K562 (cell line): ENCODE data around the gene GGT6. TPM values are rescaled to one million over a fixed set of nuclear protein-coding genes. Genes with fewer than 3 reads are reported as not detected.

Experiments
- ATAC-seq: fragments of 200-7000 bp; cut with Tn5 transposase; 3 replicates; pipeline ENCODE4 v1.9.1; 2020; ENCODE audit warnings: moderate library complexity
- BruUV-seq: library from RNA; stranded (reverse); fragments of 400-500 nt; replicated peaks from 2 replicates; lab custom pipeline; 2021; lab: Mats Ljungman, UMichigan
- CTCF ChIA-PET: fragments of 300-600 bp; formaldehyde crosslinking; extraction: SDS; loops from one replicate; lab custom pipeline; 2021; ENCODE audit warnings: low intra/inter-chr PET ratio; lab: Yijun Ruan, JAX
- POLR2A ChIA-PET: fragments of 300-600, 350-650 bp; sonication (Branson Sonifier 250); formaldehyde crosslinking; extraction: SDS; loops from one replicate; lab custom pipeline; 2021; ENCODE audit warnings: antibody characterized with exemption, inconsistent platforms; lab: Yijun Ruan, JAX
- DNase-seq, 4 experiments: peaks; one replicate each; pipeline versions ENCODE4 v3.0.0 to v3.0.0-alpha.2; 2011 to 2018; ENCODE audit warnings: low spot score in 3 of 4, mixed read lengths in 3 of 4; ENCODE audit errors: extremely low read depth in 1 of 4
- FAIRE-seq: peaks from 2 replicates; lab custom pipeline; 2011; peaks lifted over from hg19 to GRCh38; lab: Jason Lieb, UNC
- H2AFZ ChIP-seq: 2 replicates; pipeline ENCODE4 v1.6.0; 2011; ENCODE audit warnings: low read depth, low read length, control low read depth, inconsistent platforms
- H3K27ac ChIP-seq: fragments of 200-600 bp; 3 replicates; pipeline ENCODE4 v1.8.0; 2011; ENCODE audit warnings: low read depth, mild to moderate bottlenecking, control low read depth, inconsistent platforms, low read length, moderate library complexity, mixed read lengths; ENCODE audit errors: extremely low read depth
- H3K27me3 ChIP-seq, 2 experiments: fragments of 300-600 bp in 1 of 2; 2 replicates in 1 of 2; 3 replicates in 1 of 2; pipeline versions ENCODE4 v1.6.0 to v1.8.0; 2011; ENCODE audit warnings: inconsistent platforms in 2 of 2, low read length in 2 of 2, mild to moderate bottlenecking in 1 of 2, mixed read lengths in 1 of 2, moderate library complexity in 1 of 2; ENCODE audit not compliant: control insufficient read depth in 2 of 2, insufficient read depth in 2 of 2
- H3K36me3 ChIP-seq: fragments of 300-600 bp; 3 replicates; pipeline ENCODE4 v1.8.0; 2011; ENCODE audit warnings: mild to moderate bottlenecking, low read length, inconsistent platforms; ENCODE audit not compliant: control insufficient read depth, insufficient read depth
- H3K4me1 ChIP-seq, 2 experiments: fragments of 200-600 bp in 1 of 2; replicated peaks in 1 of 2; 2 replicates in 1 of 2; 3 replicates in 1 of 2; pipeline versions ENCODE4 v1.5.1 to v1.8.0; 2011; ENCODE audit warnings: inconsistent platforms in 2 of 2, low read length in 2 of 2, mild to moderate bottlenecking in 1 of 2, mixed read lengths in 1 of 2, moderate library complexity in 1 of 2; ENCODE audit not compliant: control insufficient read depth in 2 of 2, insufficient read depth in 2 of 2
- H3K4me2 ChIP-seq: 2 replicates; pipeline ENCODE4 v1.6.1; 2011; ENCODE audit warnings: low read length, control low read depth, inconsistent platforms, mixed read lengths; ENCODE audit not compliant: insufficient read depth
- H3K4me3 ChIP-seq: fragments of 200-600 bp; sonication (generic), shearing (Covaris generic); 2 replicates; pipeline ENCODE4 v1.5.1; 2016; ENCODE audit warnings: control low read depth, inconsistent platforms
- H3K79me2 ChIP-seq: fragments of 200-600 bp; 3 replicates; pipeline ENCODE4 v1.8.0; 2011; ENCODE audit warnings: low read length, inconsistent platforms; ENCODE audit not compliant: control insufficient read depth, insufficient read depth
- H3K9ac ChIP-seq, 2 experiments: 2 replicates each; pipeline versions ENCODE4 v1.6.0 to v1.6.1; 2011; ENCODE audit warnings: low read depth in 2 of 2, low read length in 2 of 2, control low read depth in 1 of 2, inconsistent platforms in 1 of 2, mild to moderate bottlenecking in 1 of 2, mixed read lengths in 1 of 2; ENCODE audit not compliant: insufficient read depth in 1 of 2
- H3K9me1 ChIP-seq: one replicate; pipeline ENCODE4 v1.6.0; 2011; ENCODE audit warnings: inconsistent platforms, mild to moderate bottlenecking, low read length, moderate library complexity; ENCODE audit not compliant: control insufficient read depth, insufficient read depth
- H3K9me3 ChIP-seq: replicated peaks from 2 replicates; pipeline ENCODE4 v1.5.1; 2011; ENCODE audit warnings: low read depth, low read length, inconsistent platforms; ENCODE audit not compliant: control insufficient read depth, insufficient read depth
- H4K20me1 ChIP-seq: replicated peaks from 2 replicates; pipeline ENCODE4 v1.6.1; 2011; ENCODE audit warnings: low read length, inconsistent platforms, mixed read lengths; ENCODE audit not compliant: control insufficient read depth, insufficient read depth
- CBX2 ChIP-seq: fragments of 200-600 bp; sonication (generic); IDR thresholded peaks from one replicate; pipeline ENCODE4 v1.6.1; 2012; ENCODE audit warnings: mild to moderate bottlenecking, low read length, inconsistent platforms; ENCODE audit not compliant: insufficient read depth, poor library complexity, severe bottlenecking
- CBX3 ChIP-seq, 2 experiments: IDR thresholded peaks; 1 replicate in 1 of 2; 2 replicates in 1 of 2; pipeline ENCODE4 v1.6.1; 2012; ENCODE audit warnings: inconsistent platforms in 2 of 2, low read length in 2 of 2, borderline replicate concordance in 1 of 2, control low read depth in 1 of 2
- CCAR2 ChIP-seq: fragments of 200-400 bp; formaldehyde crosslinking; IDR thresholded peaks from 2 replicates; pipeline ENCODE4 v1.6.1; 2017; ENCODE audit warnings: mild to moderate bottlenecking, low read depth, low read length
- EGR1 ChIP-seq: fragments of 450-650 bp; conservative IDR thresholded peaks from 2 replicates; pipeline ENCODE4 v1.6.1; 2017; ENCODE audit warnings: mild to moderate bottlenecking
- GATA2 ChIP-seq: sonication (generic); formaldehyde crosslinking; IDR thresholded peaks from 2 replicates; pipeline ENCODE4 v1.4.0; 2020; ENCODE audit warnings: mild to moderate bottlenecking, missing genetic modification reagents
- LARP7 ChIP-seq: fragments of 450-650 bp; IDR thresholded peaks from 2 replicates; pipeline ENCODE4 v1.6.1; 2016
- LCOR ChIP-seq: sonication (generic); formaldehyde crosslinking; IDR thresholded peaks from 2 replicates; pipeline ENCODE4 v1.8.0; 2022; ENCODE audit warnings: mild to moderate bottlenecking, missing genetic modification reagents
- PPARD ChIP-seq: fragments of 250-450 bp; sonication (Bioruptor Pico); IDR thresholded peaks from 2 replicates; pipeline ENCODE4 v1.8.0; 2022; ENCODE audit warnings: inconsistent platforms, mild to moderate bottlenecking, moderate library complexity
- RFX1 ChIP-seq: fragments of 450-650 bp; IDR thresholded peaks from 2 replicates; pipeline ENCODE4 v1.6.1; 2016; ENCODE audit warnings: mild to moderate bottlenecking, moderate library complexity
- RHOXF2B ChIP-seq: fragments of 250-450 bp; sonication (Bioruptor Pico); conservative IDR thresholded peaks from 2 replicates; pipeline ENCODE4 v1.5.1; 2021
- STAT5B ChIP-seq: fragments of 250-450 bp; sonication (Bioruptor Pico); IDR thresholded peaks from 2 replicates; pipeline ENCODE4 v1.8.0; 2021; ENCODE audit warnings: mild to moderate bottlenecking, inconsistent platforms
- TBP ChIP-seq: optimal IDR thresholded peaks from 2 replicates; pipeline ENCODE3; 2011; ENCODE audit warnings: low read depth, low read length, improper control_type of control experiment
- ZNF217 ChIP-seq: sonication (generic); formaldehyde crosslinking; IDR thresholded peaks from 2 replicates; pipeline ENCODE4 v1.8.0; 2022; ENCODE audit warnings: mild to moderate bottlenecking, missing genetic modification reagents
- ZNF232 ChIP-seq: sonication (generic); formaldehyde crosslinking; IDR thresholded peaks from 2 replicates; pipeline ENCODE4 v1.8.0; 2022; ENCODE audit warnings: mild to moderate bottlenecking, missing genetic modification reagents
- ZNF3 ChIP-seq: fragments of 250-450 bp; sonication (Bioruptor Pico); IDR thresholded peaks from 2 replicates; pipeline ENCODE4 v1.5.0; 2021; ENCODE audit warnings: mild to moderate bottlenecking, moderate library complexity
- ZNF551 ChIP-seq: fragments of 250-450 bp; sonication (Bioruptor Pico); IDR thresholded peaks from 2 replicates; pipeline ENCODE4 v1.5.0; 2021; ENCODE audit warnings: mild to moderate bottlenecking, moderate library complexity
- WGBS: fragments of 100-300 bp; shearing (Covaris generic); methylation state at CpG from one replicate; pipeline ENCODE4 v1.1.6; 2016; ENCODE audit warnings: low coverage, mixed read lengths; ENCODE audit not compliant: insufficient coverage; ENCODE audit errors: missing lambda C conversion rate; 5-methylcytosine and 5-hydroxymethylcytosine counted together
- in situ Hi-C: fragments of 300-500 bp; cut with MboI; formaldehyde crosslinking; loops from 4 replicates; pipeline ENCODE4 v1.15.0; 2018; ENCODE audit warnings: inconsistent platforms, mixed read lengths
- intact Hi-C: fragments of 100-400 bp; cut with micrococcal nuclease; formaldehyde crosslinking; loops from 2 replicates; pipeline ENCODE4 v1.14.2; 2022
- polyA plus RNA-seq, 8 experiments: library from polyadenylated mRNA; depleted of rRNA in 4 of 8; stranded (reverse) in 5 of 8; unstranded in 3 of 8; fragments of >200 nt; fragmentation: Nextera tagmentation in 2 of 8; fragmentation: Illumina TruSeq in 1 of 8; extraction: Ambion mirVana in 2 of 8; extraction: Trizol in 1 of 8; gene quantifications; 2 replicates each; pipeline versions ENCODE4 v1.2.1 to v1.2.3, GENCODE V29; 2011 to 2014; ENCODE audit warnings: inconsistent platforms in 1 of 8, missing spikeins in 1 of 8
- total RNA-seq, 7 experiments: library from RNA; depleted of rRNA in 6 of 7; stranded (reverse); fragments of >200 nt in 6 of 7; fragmentation: Illumina TruSeq in 2 of 7; extraction: Trizol in 2 of 7; gene quantifications; 2 replicates each; pipeline versions ENCODE4 v1.2.1 to v1.2.3, GENCODE V29; 2011 to 2021; ENCODE audit warnings: low replicate concordance in 1 of 7
- TF ChIP-seq, protein P1 (sequence below): fragments of 450-650 bp; IDR thresholded peaks from 2 replicates; pipeline ENCODE4 v1.6.1; 2017; ENCODE audit warnings: antibody characterized with exemption, mild to moderate bottlenecking

The GGT6 gene
- total and polyA plus RNA-seq, 9 of the 15 experiments (the other 6 are each of a cell fraction or from before 2014, with no cell fraction given): 0.09 TPM; not detected in 8

DNA sequence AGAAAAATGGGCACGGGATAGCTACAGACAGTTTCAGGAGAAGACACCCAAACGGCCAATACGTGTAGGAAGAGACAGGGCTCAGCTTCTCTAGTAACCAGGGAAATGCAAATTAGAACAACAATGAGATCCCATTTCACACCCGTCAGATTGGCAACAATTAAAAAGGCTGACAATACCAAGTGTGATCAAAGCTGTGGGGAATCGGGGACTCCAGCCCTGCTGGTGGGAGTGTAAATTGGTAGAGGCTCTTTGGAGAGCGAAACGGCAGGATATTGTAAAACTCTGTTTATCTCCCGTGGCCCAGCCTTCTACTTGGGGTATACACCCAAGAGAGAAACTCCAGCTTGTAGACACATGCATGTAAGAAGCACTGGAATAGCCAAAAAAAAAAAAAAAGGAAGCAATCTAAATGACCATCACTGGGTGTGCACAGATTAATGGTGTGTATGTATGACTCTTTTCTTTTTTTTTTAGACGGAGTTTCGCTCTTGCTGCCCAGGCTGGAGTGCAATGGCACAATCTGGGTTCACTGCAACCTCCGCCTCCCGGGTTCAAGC, 32.7 kb downstream of the GGT6 start:
- H4K20me1 ChIP-seq: peaks cover 3% of the 10 kb centered on the region; the same call in 1 of the 2 replicates
- no peak overlapping the region for H3K9ac ChIP-seq
- no peaks in the 10 kb centered on the region for H3K36me3 ChIP-seq
- CTCF ChIA-PET: no interaction called here
- H3K4me2 ChIP-seq: no peak overlapping the region
- peaks cover 0 to 5% of the 10 kb centered on the region in 2 experiments; a peak in 2 of 5 replicates for H3K4me1 ChIP-seq
- WGBS: 1% methylated on average over 8 of the region's 12 CpGs
- BruUV-seq: no TSS peak
- H3K4me3 ChIP-seq: no peak overlapping the region
- peaks cover 5 to 38% of the 10 kb centered on the region in 2 experiments; a peak in 4 of 5 replicates for H3K27me3 ChIP-seq
- H3K9me1 ChIP-seq: no peaks in the 10 kb centered on the region
- FAIRE-seq: no peak
- intact Hi-C loops (no loop called here), in situ Hi-C loops (no loop called here)
- DNase-seq: no peak
- no peak for ATAC-seq
- TF ChIP-seq STAT5B (CRISPR knock-in tag) (no peak), CBX3 (IDR thresholded peaks at IDR 0.05; ENCODE audit: borderline replicate concordance in 1 of 2, low read length in 2 of 2) (no peak), CBX2 (no peak), ZNF217 (CRISPR knock-in tag) (no peak), RFX1 (no peak), EGR1 (no peak), ZNF3 (CRISPR knock-in tag) (no peak), ZNF232 (CRISPR knock-in tag) (no peak), PPARD (CRISPR knock-in tag) (no peak), LARP7 (no peak), CCAR2 (no peak), RHOXF2B (no peak), ZNF551 (no peak), GATA2 (CRISPR knock-in tag) (no peak), TBP (no peak), LCOR (CRISPR knock-in tag) (no peak)
- TF ChIP-seq, protein P1, sequence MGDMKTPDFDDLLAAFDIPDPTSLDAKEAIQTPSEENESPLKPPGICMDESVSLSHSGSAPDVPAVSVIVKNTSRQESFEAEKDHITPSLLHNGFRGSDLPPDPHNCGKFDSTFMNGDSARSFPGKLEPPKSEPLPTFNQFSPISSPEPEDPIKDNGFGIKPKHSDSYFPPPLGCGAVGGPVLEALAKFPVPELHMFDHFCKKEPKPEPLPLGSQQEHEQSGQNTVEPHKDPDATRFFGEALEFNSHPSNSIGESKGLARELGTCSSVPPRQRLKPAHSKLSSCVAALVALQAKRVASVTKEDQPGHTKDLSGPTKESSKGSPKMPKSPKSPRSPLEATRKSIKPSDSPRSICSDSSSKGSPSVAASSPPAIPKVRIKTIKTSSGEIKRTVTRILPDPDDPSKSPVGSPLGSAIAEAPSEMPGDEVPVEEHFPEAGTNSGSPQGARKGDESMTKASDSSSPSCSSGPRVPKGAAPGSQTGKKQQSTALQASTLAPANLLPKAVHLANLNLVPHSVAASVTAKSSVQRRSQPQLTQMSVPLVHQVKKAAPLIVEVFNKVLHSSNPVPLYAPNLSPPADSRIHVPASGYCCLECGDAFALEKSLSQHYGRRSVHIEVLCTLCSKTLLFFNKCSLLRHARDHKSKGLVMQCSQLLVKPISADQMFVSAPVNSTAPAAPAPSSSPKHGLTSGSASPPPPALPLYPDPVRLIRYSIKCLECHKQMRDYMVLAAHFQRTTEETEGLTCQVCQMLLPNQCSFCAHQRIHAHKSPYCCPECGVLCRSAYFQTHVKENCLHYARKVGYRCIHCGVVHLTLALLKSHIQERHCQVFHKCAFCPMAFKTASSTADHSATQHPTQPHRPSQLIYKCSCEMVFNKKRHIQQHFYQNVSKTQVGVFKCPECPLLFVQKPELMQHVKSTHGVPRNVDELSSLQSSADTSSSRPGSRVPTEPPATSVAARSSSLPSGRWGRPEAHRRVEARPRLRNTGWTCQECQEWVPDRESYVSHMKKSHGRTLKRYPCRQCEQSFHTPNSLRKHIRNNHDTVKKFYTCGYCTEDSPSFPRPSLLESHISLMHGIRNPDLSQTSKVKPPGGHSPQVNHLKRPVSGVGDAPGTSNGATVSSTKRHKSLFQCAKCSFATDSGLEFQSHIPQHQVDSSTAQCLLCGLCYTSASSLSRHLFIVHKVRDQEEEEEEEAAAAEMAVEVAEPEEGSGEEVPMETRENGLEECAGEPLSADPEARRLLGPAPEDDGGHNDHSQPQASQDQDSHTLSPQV: no peak
- H3K27ac ChIP-seq: no peak overlapping the region
- H2AFZ ChIP-seq: no peak overlapping the region
- no peaks in the 10 kb centered on the region for H3K79me2 ChIP-seq
- no peaks in the 10 kb centered on the region for H3K9me3 ChIP-seq
- POLR2A ChIA-PET: interaction anchor here (0.6 to 0.9 kb wide), 2 partner anchors 9 to 49 kb away, joined by 3 to 4 read pairs; no protein-coding TSS in a partner anchor
